ENCODE results near the gene MAGEF1. TPM values are rescaled to one million over a fixed set of nuclear protein-coding genes. Genes with fewer than 3 reads are reported as not detected.

MAGEF1 gene
- total RNA-seq, 1 donor from 2014 or later, result 47.5 TPM

GRCh38 chr3:184693011-184693975, 18.6 kb downstream of the MAGEF1 start:
- Mint-ChIP-seq H3K27ac (ENCODE audit: unreplicated experiment) (peak overlapping the region; percentile 56), H3K27me3 (ENCODE audit: unreplicated experiment) (no peaks in the 10 kb centered on the region), H3K9me3 (ENCODE audit: unreplicated experiment) (no peaks in the 10 kb centered on the region), H3K4me3 (ENCODE audit: unreplicated experiment) (no peak overlapping the region), H3K36me3 (ENCODE audit: unreplicated experiment) (no peaks in the 10 kb centered on the region), H3K4me1 (ENCODE audit: unreplicated experiment) (peaks cover 60% of the 10 kb centered on the region)
- no peak for TF ChIP-seq CTCF (IDR thresholded peaks at IDR 0.05)
- no peak for DNase-seq (ENCODE audit: extremely low spot score, unreplicated experiment)

- Mint-ChIP-seq H3K36me3 (ENCODE audit: unreplicated experiment) (no peaks in the 10 kb centered on the region), H3K4me1 (ENCODE audit: unreplicated experiment) (peaks cover 74% of the 10 kb centered on the region), H3K27me3 (ENCODE audit: unreplicated experiment) (no peaks in the 10 kb centered on the region), H3K9me3 (ENCODE audit: unreplicated experiment) (no peaks in the 10 kb centered on the region), H3K27ac (ENCODE audit: unreplicated experiment) (peak overlapping the region; percentile 56), H3K4me3 (ENCODE audit: unreplicated experiment) (no peak overlapping the region)
- no peak for DNase-seq (ENCODE audit: extremely low spot score, unreplicated experiment)
- no peak for TF ChIP-seq CTCF (IDR thresholded peaks at IDR 0.05)
Measured at GRCh38 chr3:184691397-184692231, 20.2 kb downstream of the MAGEF1 start.

- peaks cover 86% of the 10 kb centered on the region for H3K4me1 Mint-ChIP-seq (ENCODE audit: unreplicated experiment)
- H3K27me3 Mint-ChIP-seq (ENCODE audit: unreplicated experiment), result no peaks in the 10 kb centered on the region
- no peak for DNase-seq (ENCODE audit: extremely low spot score, unreplicated experiment)
- peak overlapping the region; percentile 56 for H3K27ac Mint-ChIP-seq (ENCODE audit: unreplicated experiment)
- H3K4me3 Mint-ChIP-seq (ENCODE audit: unreplicated experiment), result no peak overlapping the region
- no peaks in the 10 kb centered on the region for H3K9me3 Mint-ChIP-seq (ENCODE audit: unreplicated experiment)
- no peaks in the 10 kb centered on the region for H3K36me3 Mint-ChIP-seq (ENCODE audit: unreplicated experiment)
- TF ChIP-seq CTCF (IDR thresholded peaks at IDR 0.05), result no peak
Measured at GRCh38 chr3:184690192-184690883, 21.5 kb downstream of the MAGEF1 start.

- Mint-ChIP-seq H3K4me1 (ENCODE audit: unreplicated experiment) (peaks cover 83% of the 10 kb centered on the region), H3K27me3 (ENCODE audit: unreplicated experiment) (no peaks in the 10 kb centered on the region), H3K4me3 (ENCODE audit: unreplicated experiment) (no peak overlapping the region), H3K36me3 (ENCODE audit: unreplicated experiment) (no peaks in the 10 kb centered on the region), H3K9me3 (ENCODE audit: unreplicated experiment) (no peaks in the 10 kb centered on the region), H3K27ac (ENCODE audit: unreplicated experiment) (peak overlapping the region; percentile 82)
- DNase-seq (ENCODE audit: extremely low spot score, unreplicated experiment), result no peak
- TF ChIP-seq CTCF (IDR thresholded peaks at IDR 0.05), result no peak
Measured at GRCh38 chr3:184688882-184689271, 23.0 kb downstream of the MAGEF1 start.

Measured in osteocyte (in vitro differentiated cells).